ENCODE results near the gene PRICKLE2. TPM values are rescaled to one million over a fixed set of nuclear protein-coding genes. Genes with fewer than 3 reads are reported as not detected.

The PRICKLE2 gene
- total and polyA plus RNA-seq, 2 donors (not counting 1 experiment from before 2014, with no cell fraction given) = 14.1 to 29.4 TPM

GRCh38 chr3:64148955-64149653, 76.2 kb downstream of the PRICKLE2 start:
- Histone ChIP-seq H3K4me2 (ENCODE audit: extremely low read depth, insufficient read depth, low read length) (no peak overlapping the region), H2AFZ (ENCODE audit: low read length) (no peak overlapping the region), H3K27me3 (ENCODE audit: control insufficient read depth, insufficient read depth, low read length) (no peaks in the 10 kb centered on the region), H4K20me1 (ENCODE audit: control insufficient read depth, extremely low read depth, insufficient read depth, low read length) (no peaks in the 10 kb centered on the region), H3K9me3 (ENCODE audit: control insufficient read depth, insufficient read depth, low read depth, low read length) (no peaks in the 10 kb centered on the region), H3K79me2 (ENCODE audit: control insufficient read depth, insufficient read depth, low read length) (no peaks in the 10 kb centered on the region), H3K27ac (ENCODE audit: insufficient read depth, low read length) (no peak overlapping the region), H3K36me3 (ENCODE audit: control insufficient read depth, insufficient read depth, low read length) (peaks cover 12% of the 10 kb centered on the region), H3K9ac (ENCODE audit: insufficient read depth, low read length) (no peak overlapping the region), H3K4me3 (replicated peaks in 1 of 4; ENCODE audit: control extremely low read depth in 1 of 4, insufficient read depth in 1 of 4, low read depth in 3 of 4, low read length in 4 of 4) (no peak overlapping the region), H3K4me1 (ENCODE audit: control insufficient read depth, extremely low read depth, insufficient read depth, low read length) (peaks cover 24% of the 10 kb centered on the region)
- TF ChIP-seq CTCF (conservative IDR thresholded peaks at IDR 0.05 in 1 of 2, IDR thresholded peaks at IDR 0.05 in 1 of 2; ENCODE audit: low read depth in 1 of 2, low read length in 2 of 2) (no peak), EZH2 (IDR thresholded peaks at IDR 0.05; ENCODE audit: low read length, missing control alignments) (no peak)
- no peak for DNase-seq (ENCODE audit: low read depth in 2 of 2)

GRCh38 chr3:64147211-64147610, 78.1 kb downstream of the PRICKLE2 start:
- no peaks in the 10 kb centered on the region for H3K9me3 ChIP-seq (ENCODE audit: control insufficient read depth, insufficient read depth, low read depth, low read length)
- TF ChIP-seq CTCF (conservative IDR thresholded peaks at IDR 0.05 in 1 of 2, IDR thresholded peaks at IDR 0.05 in 1 of 2; ENCODE audit: low read depth in 1 of 2, low read length in 2 of 2) (no peak), EZH2 (IDR thresholded peaks at IDR 0.05; ENCODE audit: low read length, missing control alignments) (no peak)
- H3K36me3 ChIP-seq (ENCODE audit: control insufficient read depth, insufficient read depth, low read length) = peaks cover 10% of the 10 kb centered on the region
- H3K4me1 ChIP-seq (ENCODE audit: control insufficient read depth, extremely low read depth, insufficient read depth, low read length) = peaks cover 28% of the 10 kb centered on the region
- H4K20me1 ChIP-seq (ENCODE audit: control insufficient read depth, extremely low read depth, insufficient read depth, low read length) = no peaks in the 10 kb centered on the region
- H3K27me3 ChIP-seq (ENCODE audit: control insufficient read depth, insufficient read depth, low read length) = no peaks in the 10 kb centered on the region
- no peak overlapping the region for H3K9ac ChIP-seq (ENCODE audit: insufficient read depth, low read length)
- DNase-seq (ENCODE audit: low read depth in 2 of 2) = no peak
- H3K4me3 ChIP-seq (replicated peaks in 1 of 4; ENCODE audit: control extremely low read depth in 1 of 4, insufficient read depth in 1 of 4, low read depth in 3 of 4, low read length in 4 of 4) = no peak overlapping the region
- no peak overlapping the region for H3K27ac ChIP-seq (ENCODE audit: insufficient read depth, low read length)
- H2AFZ ChIP-seq (ENCODE audit: low read length) = no peak overlapping the region
- no peak overlapping the region for H3K4me2 ChIP-seq (ENCODE audit: extremely low read depth, insufficient read depth, low read length)
- H3K79me2 ChIP-seq (ENCODE audit: control insufficient read depth, insufficient read depth, low read length) = no peaks in the 10 kb centered on the region

- Histone ChIP-seq H3K9ac (ENCODE audit: insufficient read depth, low read length) (no peak overlapping the region), H3K4me2 (ENCODE audit: extremely low read depth, insufficient read depth, low read length) (no peak overlapping the region), H3K27ac (ENCODE audit: insufficient read depth, low read length) (no peak overlapping the region), H3K27me3 (ENCODE audit: control insufficient read depth, insufficient read depth, low read length) (no peaks in the 10 kb centered on the region), H3K4me1 (ENCODE audit: control insufficient read depth, extremely low read depth, insufficient read depth, low read length) (peaks cover 14% of the 10 kb centered on the region), H3K9me3 (ENCODE audit: control insufficient read depth, insufficient read depth, low read depth, low read length) (no peaks in the 10 kb centered on the region), H3K36me3 (ENCODE audit: control insufficient read depth, insufficient read depth, low read length) (peaks cover 9% of the 10 kb centered on the region), H3K79me2 (ENCODE audit: control insufficient read depth, insufficient read depth, low read length) (no peaks in the 10 kb centered on the region), H4K20me1 (ENCODE audit: control insufficient read depth, extremely low read depth, insufficient read depth, low read length) (no peaks in the 10 kb centered on the region), H3K4me3 (replicated peaks in 1 of 4; ENCODE audit: control extremely low read depth in 1 of 4, insufficient read depth in 1 of 4, low read depth in 3 of 4, low read length in 4 of 4) (no peak overlapping the region), H2AFZ (ENCODE audit: low read length) (no peak overlapping the region)
- TF ChIP-seq EZH2 (IDR thresholded peaks at IDR 0.05; ENCODE audit: low read length, missing control alignments) (no peak), CTCF (conservative IDR thresholded peaks at IDR 0.05 in 1 of 2, IDR thresholded peaks at IDR 0.05 in 1 of 2; ENCODE audit: low read depth in 1 of 2, low read length in 2 of 2) (no peak)
- no peak for DNase-seq (ENCODE audit: low read depth in 2 of 2)
These were observed 79.8 kb downstream of the PRICKLE2 start for GRCh38 chr3:64145438-64145837.
